Thoracic aorta (tissue), 2 donors: ENCODE results near the gene ASCL4. TPM values are rescaled to one million over a fixed set of nuclear protein-coding genes. Genes with fewer than 3 reads are reported as not detected.
A peak's percentile ranks its signal among the peaks of the same experiment; 100 is the strongest.
"Not testable (repeated sequence)": the region's sequence is repeated elsewhere in the genome, so short reads cannot be mapped to it uniquely, and the experiment has no call there.

ENCODE experiments used
- ATAC-seq: fragments of 150-250 bp; one replicate; pipeline ENCODE4 v1.8.0; 2017; ENCODE audit warnings: low read depth; ENCODE audit not compliant: insufficient number of reproducible peaks, low FRiP score
- DNase-seq: peaks from one replicate; pipeline ENCODE4 v3.0.0-alpha.2; 2020; ENCODE audit warnings: low spot score
- H3K27ac ChIP-seq, 2 donors: fragments of 200-600 bp; sonication (generic); 1 replicate in 1 of 2; 2 replicates in 1 of 2; pipeline ENCODE4 v1.5.1; 2016; ENCODE audit warnings: mild to moderate bottlenecking in 2 of 2, moderate library complexity in 2 of 2
- H3K27me3 ChIP-seq: fragments of 200-600 bp; sonication (generic); replicated peaks from 2 replicates; pipeline ENCODE4 v1.6.0; 2016; ENCODE audit warnings: mild to moderate bottlenecking; ENCODE audit not compliant: insufficient read depth
- H3K36me3 ChIP-seq: fragments of 200-600 bp; sonication (generic); one replicate; pipeline ENCODE4 v1.5.1; 2016
- H3K4me1 ChIP-seq, 2 donors: fragments of 200-600 bp; sonication (generic); 1 replicate in 1 of 2; 2 replicates in 1 of 2; pipeline versions ENCODE4 v1.5.1 to v1.6.0; 2016; ENCODE audit warnings: low read depth in 2 of 2, mild to moderate bottlenecking in 1 of 2; ENCODE audit not compliant: control insufficient read depth in 1 of 2
- H3K4me3 ChIP-seq: fragments of 200-600 bp; sonication (generic); 2 replicates; pipeline ENCODE4 v1.5.1; 2016; ENCODE audit warnings: mild to moderate bottlenecking
- H3K9me3 ChIP-seq: fragments of 200-600 bp; sonication (generic); 2 replicates; pipeline ENCODE4 v1.5.1; 2016
- CTCF ChIP-seq: fragments of 200-600 bp; sonication (generic); IDR thresholded peaks from one replicate; pipeline ENCODE4 v1.5.1; 2019; ENCODE audit warnings: antibody characterized with exemption
- total RNA-seq, 2 donors: library from RNA; depleted of rRNA; stranded (reverse); fragments of >200 nt; gene quantifications; one replicate each; pipeline versions ENCODE4 v1.1.0 to v1.2.3, GENCODE V29; 2016

Gene ASCL4
- not detected for total RNA-seq

- ATAC-seq (no peak), DNase-seq (no peak)
- TF ChIP-seq CTCF = no peak
- H3K4me3 ChIP-seq = peak within 1 kb of the TSS; percentile 52
- H3K4me1 ChIP-seq = no peaks in the 10 kb centered on the region
- no peaks in the 10 kb centered on the region for H3K36me3 ChIP-seq
- no peaks in the 10 kb centered on the region for H3K9me3 ChIP-seq
- H3K27ac ChIP-seq = no peak within 1 kb of the TSS
- no peaks in the 10 kb centered on the region for H3K27me3 ChIP-seq
Observed at GRCh38 chr12:107774349-107775029, at the start of gene ASCL4. ASCL4 (plus strand) TSS chr12:107774704; CDS start chr12:107775219, 515 bp downstream.

- not testable (repeated sequence) for H3K27me3 ChIP-seq, H3K36me3 ChIP-seq, H3K9me3 ChIP-seq, H3K27ac ChIP-seq, H3K4me3 ChIP-seq, ATAC-seq, H3K4me1 ChIP-seq, DNase-seq
Observed at GRCh38 chr12:107727327-107727726, 47.2 kb upstream of the ASCL4 start.

- not testable (repeated sequence) for H3K27me3 ChIP-seq, H3K9me3 ChIP-seq, ATAC-seq
Observed at GRCh38 chr12:107727742-107728141, 46.8 kb upstream of the ASCL4 start.

GRCh38 chr12:107730618-107731341 lies 43.7 kb upstream of the ASCL4 start:
- DNase-seq = no peak
- TF ChIP-seq CTCF = no peak

More at GRCh38 chr12:107727742-107728141, 46.8 kb upstream of the ASCL4 start:
- DNase-seq, H3K4me3 ChIP-seq, H3K27ac ChIP-seq, H3K36me3 ChIP-seq, H3K4me1 ChIP-seq: not testable (repeated sequence)

GRCh38 chr12:107731366-107731765 lies 43.1 kb upstream of the ASCL4 start:
- H3K27me3 ChIP-seq = no peaks in the 10 kb centered on the region
- no peak overlapping the region for H3K27ac ChIP-seq
- no peak overlapping the region for H3K4me3 ChIP-seq
- DNase-seq (no peak), ATAC-seq (no peak)
- H3K4me1 ChIP-seq = no peaks in the 10 kb centered on the region
- no peak for TF ChIP-seq CTCF
- H3K9me3 ChIP-seq = no peaks in the 10 kb centered on the region
- peaks cover 23% of the 10 kb centered on the region for H3K36me3 ChIP-seq

More at GRCh38 chr12:107730618-107731341, 43.7 kb upstream of the ASCL4 start:
- H3K36me3 ChIP-seq = peaks cover 17% of the 10 kb centered on the region
- no peaks in the 10 kb centered on the region for H3K9me3 ChIP-seq
- H3K27ac ChIP-seq = no peak overlapping the region
- H3K4me1 ChIP-seq = no peaks in the 10 kb centered on the region
- ATAC-seq = no peak
- no peak overlapping the region for H3K4me3 ChIP-seq
- no peaks in the 10 kb centered on the region for H3K27me3 ChIP-seq

- H3K4me1 ChIP-seq = no peaks in the 10 kb centered on the region
- no peak overlapping the region for H3K27ac ChIP-seq
- H3K36me3 ChIP-seq = peaks cover 30% of the 10 kb centered on the region
- H3K9me3 ChIP-seq = no peaks in the 10 kb centered on the region
- no peak for TF ChIP-seq CTCF
- no peak for DNase-seq
- no peak overlapping the region for H3K4me3 ChIP-seq
- H3K27me3 ChIP-seq = no peaks in the 10 kb centered on the region
- no peak for ATAC-seq
Observed at GRCh38 chr12:107732365-107732764, 42.1 kb upstream of the ASCL4 start.
